Stimulated activated CD4-positive, alpha-beta T cell treated with anti-CD3 and anti-CD28 coated beads, Interleukin-15, amount 100 ng/mL, for 24 hours (primary cell): Measurements from ENCODE around the gene PTPN5.

Experiments used
- DNase-seq: peaks from one replicate; pipeline ENCODE4 v3.0.0-alpha.2; 2020

Gene PTPN5

DNA sequence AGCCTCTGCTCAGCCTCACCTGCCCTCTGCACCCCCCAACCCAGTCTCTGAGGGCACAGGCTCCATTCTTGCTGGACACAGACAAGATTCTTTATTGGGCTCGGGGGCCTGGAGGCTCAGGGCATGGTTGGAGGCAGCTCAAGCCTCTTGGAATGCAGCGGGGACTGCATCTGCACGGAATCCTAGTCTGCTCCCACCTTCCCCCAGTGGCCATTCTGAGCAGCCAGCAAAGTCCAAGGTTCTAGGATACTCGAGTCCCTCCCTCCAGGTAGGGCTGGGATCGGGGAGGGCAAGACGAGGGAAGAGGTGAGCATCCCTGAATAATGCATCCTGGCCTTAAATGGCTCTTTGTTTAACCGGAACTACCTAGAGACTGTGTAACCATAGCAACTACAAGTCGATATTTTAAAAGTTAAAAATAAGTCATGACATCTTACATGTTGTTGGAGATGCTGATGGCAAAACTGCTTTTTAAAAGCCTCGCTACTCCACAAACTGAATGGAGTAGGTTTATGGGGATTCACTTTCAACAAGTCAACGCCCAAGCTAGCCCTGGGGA lies 54.9 kb downstream of the PTPN5 start:
- DNase-seq: no peak

DNA sequence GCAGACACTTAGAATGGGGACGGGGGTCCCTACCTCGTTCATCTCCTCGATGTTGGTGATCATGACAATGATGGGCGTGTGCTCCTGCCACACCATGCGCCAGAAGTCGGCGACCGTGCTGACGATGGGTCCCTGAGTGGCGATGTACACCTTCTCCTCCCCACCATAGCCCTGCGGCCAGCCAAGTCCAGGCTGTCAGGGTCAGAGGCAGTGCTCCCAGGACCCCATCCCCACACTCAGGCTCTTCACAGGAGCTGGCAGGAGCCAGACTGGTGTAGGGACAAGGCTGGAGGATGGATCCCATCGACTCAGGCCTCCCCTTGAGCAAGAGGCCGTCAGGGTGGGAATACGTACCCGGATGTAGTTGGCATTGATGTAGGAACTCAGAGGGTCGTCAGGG lies 58.4 kb downstream of the PTPN5 start:
- no peak for DNase-seq

DNA sequence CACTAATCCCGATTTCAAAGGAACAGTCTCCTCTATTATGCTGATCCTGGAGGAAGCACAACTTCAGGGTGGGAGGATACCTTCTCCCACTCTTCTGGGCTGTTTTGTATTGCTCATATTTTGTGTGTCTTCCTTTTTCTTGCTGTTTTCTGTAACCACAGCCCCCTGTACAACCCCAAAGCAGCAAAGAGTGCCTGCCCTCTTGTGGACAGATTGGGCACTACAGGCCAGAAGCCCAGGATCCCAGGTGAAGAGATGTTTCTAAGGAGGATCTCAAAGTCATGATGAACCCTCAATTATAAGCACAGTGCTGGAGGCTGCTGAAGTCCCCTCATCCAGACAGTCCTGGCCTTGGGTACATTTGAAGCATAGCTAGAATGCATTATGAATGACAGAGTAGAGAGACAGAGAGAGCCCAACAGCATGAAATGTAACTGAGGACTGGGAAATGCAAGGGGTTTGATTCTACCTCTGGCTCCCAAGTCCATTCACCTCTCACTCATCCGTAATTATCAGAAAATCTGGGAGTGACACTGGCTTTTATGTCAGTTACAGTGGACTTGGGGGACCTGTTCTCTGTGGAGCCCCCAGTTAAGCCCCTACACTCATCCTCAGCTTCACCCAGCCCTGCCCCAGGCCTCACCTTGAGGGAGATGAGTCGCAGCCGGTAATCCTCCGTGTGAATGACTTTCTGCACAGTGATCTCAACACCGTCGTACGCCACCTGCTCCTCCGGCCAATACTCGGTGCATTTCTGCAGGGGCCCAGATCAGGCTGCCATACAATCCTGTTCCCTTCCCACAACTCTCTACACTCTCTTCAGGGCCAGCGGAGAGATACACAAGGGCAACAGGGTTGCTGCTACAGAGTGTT lies 59.4 kb downstream of the PTPN5 start:
- DNase-seq: peak; percentile 70

DNA sequence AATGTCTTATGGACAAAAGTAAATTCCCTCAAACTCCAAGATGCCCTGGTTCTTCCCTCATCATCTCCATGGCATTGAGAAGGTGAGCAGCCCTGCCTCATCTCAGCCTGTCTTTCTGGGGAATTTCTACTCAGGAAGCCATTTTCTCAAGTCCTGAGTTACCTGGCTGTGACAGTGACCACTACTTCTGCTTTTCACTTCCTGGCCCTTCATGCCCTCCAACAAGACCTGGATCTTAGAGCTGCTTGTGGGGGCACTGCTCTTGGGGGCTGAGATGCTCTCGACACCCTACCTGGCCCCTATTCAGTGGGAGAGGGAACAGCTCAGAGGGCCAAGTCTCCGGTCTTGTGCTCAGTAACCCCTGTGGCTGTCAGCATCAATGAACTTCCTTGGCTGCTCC lies 60.2 kb downstream of the PTPN5 start:
- DNase-seq: no peak

DNA sequence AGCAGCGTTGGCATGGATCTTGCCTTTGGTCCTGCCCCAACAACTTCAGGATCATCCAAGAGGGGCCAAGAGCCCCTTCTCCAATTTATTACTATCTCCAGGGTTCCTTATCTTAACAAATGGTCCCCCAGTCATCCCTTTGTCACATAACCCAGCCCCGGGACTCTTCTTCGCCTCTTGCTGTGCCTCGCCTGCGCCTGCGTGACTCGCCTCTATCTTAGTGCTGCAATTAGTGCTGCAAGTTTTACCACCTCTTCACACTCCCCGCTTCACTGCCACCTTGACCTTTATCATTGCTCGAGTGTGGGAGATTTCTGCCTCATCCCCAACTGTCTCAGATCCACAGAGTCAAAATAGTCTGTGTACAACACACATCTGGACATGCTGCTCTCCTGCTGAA lies 61.6 kb downstream of the PTPN5 start:
- no peak for DNase-seq

DNA sequence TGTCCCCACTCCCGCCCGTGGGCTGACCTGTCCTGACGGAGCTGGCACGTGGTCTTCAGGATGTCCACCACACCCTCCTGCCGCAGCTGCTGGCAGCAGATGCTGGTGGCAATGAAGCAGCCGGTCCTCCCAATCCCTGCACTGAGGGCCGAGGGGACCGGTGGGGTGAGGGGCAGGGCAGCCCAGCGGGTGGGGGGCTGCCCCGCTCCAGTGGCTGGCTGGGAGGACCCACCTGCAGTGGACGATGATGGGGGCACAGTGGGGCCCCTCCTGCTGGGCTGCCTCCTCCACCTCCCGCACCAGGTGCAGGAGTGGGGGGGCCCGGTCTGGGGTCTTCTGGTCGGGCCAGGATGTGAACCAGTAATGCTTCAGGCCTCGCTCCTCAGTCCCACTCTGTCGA lies 62.2 kb downstream of the PTPN5 start:
- DNase-seq: no peak

DNA sequence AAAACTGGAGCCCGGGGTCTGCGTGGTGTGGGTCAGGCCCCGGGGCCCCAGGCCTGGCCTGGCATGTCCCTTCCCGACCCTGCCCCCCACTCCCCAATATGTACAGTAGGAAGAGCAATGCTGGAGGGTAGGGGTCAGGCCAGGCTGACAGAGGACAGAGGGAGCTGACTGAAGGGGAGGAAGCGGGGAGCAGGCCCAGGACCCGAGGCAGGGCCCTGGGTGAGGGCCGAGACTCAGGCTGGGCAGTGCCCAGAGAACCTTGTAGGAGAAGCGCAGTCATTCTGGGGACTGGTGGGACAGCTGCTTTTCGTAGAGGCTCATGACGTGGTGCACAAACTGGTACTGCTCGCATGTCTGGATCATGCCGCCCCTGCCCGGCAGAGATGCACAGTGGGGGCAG lies 62.9 kb downstream of the PTPN5 start:
- no peak for DNase-seq

DNA sequence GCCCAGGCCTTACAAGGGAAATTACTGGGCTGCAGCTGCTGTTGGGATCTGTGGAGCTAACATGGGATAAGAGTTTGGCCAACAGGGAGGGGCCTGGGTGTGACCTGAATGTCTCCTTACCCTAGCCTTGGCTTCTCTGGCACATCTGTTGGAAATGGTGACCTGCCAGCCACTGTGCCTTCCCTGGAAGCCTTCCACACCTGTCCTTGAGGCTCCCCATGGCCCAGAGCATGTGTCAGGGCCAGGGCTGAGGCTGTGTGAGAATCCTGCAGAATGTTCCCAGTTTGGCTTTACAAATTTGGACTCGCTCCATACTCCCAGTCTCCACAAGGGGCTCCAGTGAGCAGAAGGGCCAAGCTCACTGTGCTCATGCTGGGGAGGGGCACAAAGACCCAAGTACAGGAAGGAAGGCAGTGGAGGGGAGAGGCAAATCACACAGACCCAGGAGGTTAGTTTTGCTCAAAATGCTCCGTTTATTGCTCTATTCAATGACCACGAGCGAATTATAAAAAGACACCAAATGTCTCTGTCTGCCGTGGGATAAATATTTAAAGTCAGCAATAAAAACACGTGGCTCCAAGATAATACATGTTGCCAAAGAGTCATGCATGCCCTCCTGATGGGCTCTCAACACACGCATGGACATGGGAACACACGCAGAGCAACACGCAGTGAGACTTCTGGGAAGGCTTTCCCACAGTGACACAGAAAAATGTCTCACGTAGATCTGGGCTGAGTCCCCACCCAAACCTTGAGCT lies 63.9 kb downstream of the PTPN5 start:
- DNase-seq: peak; percentile 65

DNA sequence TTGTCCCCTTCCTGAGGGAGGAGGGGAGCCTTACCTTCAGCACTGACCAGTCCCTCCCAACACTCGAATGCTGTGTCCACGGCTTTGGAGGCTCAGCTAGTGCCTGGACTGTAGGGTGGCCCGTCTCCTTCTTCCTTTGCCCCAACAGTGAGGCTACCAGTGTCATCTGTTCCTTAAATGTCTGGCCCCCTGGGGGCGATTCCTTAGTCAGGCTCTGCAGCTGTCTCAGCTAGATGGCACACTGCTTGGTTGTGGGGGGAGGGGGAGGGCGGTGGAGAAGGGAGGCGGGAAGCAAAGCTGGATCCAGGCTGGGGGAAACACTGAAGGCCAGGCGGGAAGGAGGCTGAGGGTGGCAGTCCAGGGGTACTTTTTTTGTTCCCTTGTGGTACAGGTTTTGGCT lies 65.6 kb downstream of the PTPN5 start, which contains the start of gene IGSF22:
TSS of gene IGSF22 (minus strand) at position 149 of the 400 bp plus-strand sequence. CDS start 1,952 bp downstream, outside the sequence.
- no peak for DNase-seq

DNA sequence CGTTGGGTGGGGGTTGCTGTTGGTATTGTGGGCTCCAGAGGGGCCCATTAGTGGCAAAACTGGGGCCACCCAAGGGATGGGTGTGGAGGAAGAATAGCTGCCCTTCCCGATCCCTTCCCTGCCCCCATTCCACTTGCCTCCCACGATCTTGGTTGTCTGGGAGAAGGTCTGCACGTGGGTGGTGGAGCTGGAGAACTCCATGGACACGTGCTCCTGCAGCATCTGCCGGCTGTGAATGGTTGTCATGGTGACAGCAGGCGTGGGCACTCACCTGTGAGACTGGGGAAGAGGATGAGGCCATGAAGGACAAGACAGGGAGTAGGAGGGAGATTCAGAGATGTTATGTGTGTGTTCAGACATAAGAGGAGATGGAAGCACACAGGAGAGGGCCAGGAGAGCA lies 67.6 kb downstream of the PTPN5 start:
- DNase-seq: no peak

DNA sequence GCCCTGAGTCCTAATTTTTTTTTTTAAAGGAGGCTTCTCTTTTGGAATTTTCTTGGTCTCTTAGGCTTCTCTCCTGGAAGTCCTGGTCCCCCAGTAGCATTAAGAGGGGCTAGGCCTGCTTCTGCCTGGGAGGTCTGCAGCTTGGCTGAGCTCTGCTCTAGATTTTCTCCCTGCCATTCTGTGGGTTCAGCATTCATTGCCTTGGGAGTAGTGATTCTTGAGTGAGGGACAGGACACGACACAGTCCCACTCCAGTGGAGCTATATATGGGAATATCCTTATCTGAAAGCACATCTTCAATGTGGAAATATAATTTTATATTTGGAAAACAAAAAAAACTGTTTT lies 69.3 kb downstream of the PTPN5 start:
- DNase-seq: no peak

DNA sequence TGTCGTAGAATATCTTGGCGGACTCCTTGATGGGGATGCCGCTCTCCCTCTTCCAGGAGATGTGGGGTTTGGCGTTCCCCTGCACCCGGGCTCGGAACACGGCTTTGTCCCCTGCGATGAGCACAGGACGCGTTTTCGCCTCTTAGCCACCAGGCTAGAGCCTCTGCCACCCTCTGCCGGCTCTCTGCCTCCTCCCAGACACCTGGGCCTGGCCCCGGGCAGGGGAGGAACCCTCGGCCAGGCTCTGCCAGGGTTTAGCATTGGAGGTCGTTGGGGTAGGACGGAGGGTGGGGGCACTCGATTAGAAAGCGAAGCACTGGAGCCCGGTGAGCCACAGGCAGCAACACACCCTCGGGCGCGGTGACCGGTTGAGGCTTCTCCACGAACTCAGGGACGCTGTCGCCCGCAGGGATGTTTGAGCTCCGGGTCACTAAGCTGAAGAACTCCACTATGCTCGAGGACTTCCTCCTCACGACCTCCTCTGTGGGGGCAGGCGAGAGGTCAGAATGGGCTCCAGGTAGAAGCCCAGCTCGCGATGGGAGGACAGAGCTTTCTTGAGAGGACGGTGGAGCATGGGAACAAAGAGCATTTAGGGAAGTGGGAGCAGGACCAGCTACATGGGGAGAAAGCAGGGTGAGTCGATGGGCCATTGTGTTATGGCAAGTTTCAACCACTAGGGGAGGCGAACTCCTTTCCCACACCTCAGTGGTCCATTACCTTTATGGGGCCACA lies 69.9 kb downstream of the PTPN5 start:
- peak; percentile 68 for DNase-seq

DNA sequence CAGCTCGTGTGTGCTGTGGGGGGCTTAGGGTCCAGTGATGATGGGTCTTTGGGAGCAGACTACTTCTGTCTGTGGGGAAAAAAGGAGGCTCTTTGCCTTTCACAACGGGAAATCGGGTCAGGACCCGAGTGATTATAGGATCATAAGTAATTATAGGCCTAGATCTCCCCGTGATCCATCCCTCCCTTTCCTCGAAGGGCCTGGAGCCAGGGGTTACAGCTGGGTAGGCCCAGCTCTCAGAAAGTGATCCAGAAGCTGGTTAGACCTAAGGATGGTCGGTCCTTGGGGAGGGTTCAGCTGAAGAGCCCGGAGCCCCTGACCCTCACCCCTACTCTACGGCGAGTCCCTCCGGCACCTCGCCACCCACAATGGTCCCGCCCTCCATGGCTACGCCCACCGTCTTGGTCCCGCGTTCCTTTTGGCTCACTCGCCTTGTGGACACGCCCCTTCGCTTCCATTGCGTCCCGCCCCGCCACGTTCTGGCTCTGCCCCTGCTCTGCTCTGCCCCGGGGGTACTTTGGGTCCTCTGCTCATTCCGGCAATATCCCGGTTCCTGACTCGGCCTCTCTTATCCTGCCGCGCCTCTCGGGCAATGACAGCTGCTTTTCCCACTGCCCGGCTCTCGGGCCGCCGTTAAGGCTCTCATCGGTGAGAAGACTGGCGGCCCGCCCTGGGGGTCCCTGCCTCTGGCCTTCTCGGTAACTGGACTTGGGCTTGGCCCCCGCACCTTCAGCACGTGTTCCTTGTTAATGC lies 70.6 kb downstream of the PTPN5 start:
- peak; percentile 92 for DNase-seq

DNA sequence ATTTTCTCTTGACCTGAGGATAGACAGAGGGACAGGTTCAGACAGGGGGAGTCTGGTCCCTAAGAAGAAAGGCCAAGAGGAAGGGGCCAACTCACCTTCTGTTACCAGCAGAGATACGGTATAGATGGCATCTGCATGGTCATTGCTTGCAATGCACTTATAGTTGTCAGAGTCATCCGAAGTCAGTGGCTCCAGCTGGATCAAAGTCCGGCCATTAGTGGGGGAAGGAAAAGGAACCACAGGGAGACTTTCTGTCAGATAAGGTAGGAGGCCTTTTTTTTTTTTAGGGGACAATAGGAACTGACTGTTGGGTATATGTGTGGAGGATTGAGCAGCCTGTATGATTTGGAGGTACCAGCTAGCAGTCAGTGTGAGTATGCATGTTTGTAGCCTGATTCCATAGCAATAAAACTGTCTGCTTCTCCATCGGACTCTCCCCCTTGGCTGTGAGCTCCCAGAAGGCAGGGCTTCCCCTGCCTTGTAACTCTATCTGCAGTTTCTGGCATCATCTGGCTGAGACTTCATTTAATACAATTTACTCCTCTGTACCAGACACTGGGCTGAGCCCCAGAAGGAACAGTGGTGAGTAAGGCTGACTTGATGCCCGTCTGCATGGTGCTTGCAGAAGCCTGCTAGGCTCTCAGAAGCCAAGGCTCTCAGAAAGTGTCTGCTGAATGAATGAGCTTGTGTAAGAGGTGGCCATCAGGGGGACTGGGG lies 71.3 kb downstream of the PTPN5 start:
- no peak for DNase-seq

DNA sequence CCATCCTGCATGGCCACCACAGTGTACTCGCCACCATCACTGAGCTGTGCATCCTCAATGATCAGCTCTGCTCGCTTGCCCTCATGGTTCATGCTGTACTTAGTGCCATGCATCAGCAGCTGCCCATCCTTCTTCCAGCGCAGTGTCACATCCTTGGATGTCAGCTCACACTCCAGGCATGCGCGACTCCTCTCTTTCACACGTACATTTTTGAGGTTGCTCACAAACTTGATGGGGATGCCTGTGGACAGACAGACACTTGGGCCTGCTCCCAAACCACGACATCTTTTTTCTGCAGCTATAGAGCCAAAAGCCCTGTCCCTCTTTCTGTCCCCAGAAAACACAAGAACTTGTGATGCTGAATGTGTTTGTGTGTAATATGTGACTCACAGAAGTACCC lies 76.1 kb downstream of the PTPN5 start:
- DNase-seq: no peak

DNA sequence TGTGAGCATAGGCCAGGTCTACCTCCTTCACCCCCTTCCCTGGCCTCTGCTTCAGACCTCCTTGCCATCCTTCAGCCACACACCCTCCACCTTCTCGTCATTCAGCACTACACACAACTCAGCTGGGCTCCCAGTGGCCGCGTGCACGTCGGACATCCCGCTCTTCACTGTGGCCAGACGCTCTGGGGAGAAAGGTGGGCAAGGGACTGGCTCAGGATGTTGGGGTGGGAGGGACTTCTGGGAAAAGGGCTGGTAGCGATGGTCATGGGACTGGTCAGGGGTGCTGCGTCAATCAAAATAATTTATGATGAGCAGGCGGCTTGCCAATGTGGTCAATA lies 77.2 kb downstream of the PTPN5 start:
- no peak for DNase-seq

DNA sequence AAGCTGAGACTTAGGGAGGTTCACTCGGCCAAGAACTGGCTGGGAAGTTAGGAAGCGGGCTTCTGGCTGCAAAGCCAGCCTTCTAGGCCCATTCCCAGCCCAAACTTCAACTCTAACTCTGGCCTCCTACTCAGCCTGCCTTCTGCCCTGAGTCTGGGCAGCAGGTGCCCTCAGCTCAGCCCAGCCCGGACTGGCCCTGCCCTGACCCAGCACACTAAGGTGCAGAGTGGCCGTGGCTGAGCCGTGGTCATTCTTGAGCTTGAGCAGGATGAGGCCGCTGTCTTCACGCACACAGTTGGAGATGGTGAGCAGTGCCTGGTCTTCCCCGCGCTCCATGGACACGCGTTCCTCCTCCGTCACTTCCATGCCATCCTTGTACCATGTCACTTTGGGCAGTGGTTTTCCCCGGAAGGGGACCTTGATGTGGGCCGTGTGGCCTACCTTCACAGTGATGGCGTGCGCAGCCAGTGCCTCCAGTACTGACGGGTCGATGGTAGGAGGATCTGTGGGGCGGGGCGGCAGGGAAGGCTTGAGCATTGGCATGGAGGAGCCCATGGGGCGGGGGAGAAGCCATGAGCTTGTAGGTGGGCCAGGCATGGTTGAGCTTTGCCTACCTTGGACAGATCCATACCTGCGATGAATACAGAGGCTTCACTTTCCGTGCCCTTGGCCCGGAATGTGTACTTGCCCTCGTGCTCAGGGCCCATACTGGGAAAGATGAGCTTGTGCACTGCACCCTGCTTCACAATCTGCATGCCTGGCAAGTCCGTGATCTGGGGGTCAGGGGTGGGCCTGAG lies 77.8 kb downstream of the PTPN5 start:
- DNase-seq: no peak

DNA sequence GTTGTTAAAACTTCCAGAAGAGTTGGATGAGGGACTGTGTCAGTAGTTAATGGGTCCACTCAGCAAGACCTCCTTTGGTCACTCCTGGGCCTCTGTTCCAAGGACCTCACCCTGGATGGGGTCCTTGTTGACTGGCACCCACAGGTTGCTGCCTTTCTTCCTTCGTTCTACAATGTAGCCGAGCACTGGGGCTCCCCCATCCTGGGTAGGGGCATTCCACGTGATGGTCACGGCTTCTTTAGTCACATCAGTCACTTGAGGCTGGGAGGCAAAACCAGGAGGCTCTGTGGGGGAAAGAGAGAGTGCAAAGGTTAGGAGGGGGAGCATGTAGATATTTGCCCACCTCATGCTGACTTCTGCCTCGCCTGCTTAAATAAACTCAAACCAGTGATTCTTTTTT lies 81.1 kb downstream of the PTPN5 start:
- DNase-seq: no peak

DNA sequence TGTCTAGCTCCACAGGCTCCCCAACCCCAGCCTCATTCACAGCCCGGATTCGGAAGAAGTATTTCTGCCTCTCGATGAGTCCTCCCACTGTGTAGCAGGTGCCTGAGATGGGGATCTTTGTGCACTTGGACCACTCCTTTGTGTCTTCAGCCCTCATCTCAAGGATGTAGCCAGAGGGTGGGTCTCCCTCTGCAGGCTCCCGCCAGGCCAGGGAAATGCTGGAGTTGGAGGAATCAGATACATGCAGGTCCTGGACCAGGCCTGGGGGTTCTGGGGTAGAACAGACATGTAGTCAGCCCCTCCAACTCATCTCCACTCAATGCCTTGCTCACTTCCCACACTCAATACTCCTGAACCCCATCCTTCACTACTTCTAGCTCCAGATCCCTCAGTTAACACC lies 82.2 kb downstream of the PTPN5 start:
- no peak for DNase-seq

DNA sequence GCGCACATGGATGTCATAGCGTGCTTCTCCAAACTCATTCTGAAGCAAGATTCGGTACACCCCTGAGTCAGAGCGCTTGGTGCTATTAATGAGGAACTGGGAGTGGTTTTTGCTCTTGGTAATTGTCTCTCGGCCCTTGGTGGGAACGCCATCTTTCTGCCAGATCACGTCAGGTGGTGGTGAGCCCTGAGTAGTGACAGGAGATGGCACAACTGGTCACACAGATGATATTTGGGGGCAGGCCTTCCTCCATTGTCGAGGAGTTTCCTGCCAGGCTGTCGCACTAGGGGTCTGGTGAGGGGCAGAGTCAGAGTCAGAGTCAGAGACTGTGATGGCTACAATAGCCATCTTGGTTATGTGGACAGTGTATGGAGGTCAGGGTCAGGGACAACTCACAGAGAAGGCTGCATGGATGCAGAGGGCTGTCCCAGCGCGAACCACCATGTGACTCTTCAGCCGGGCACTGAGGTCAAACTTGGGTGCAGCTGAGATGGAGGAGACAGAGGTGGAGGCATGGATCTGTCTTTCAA lies 83.7 kb downstream of the PTPN5 start:
- DNase-seq: no peak
